Astrocyte of the spinal cord (primary cell): Measurements from ENCODE around the gene GRID2.

Source experiments
- DNase-seq: peaks from one replicate; pipeline ENCODE4 v3.0.0; 2011; ENCODE audit warnings: low read depth, low spot score
- H3K4me3 ChIP-seq: 2 replicates; pipeline ENCODE4 v1.5.1; 2011; ENCODE audit warnings: low read depth, mild to moderate bottlenecking, low read length, moderate library complexity
- CTCF ChIP-seq: IDR thresholded peaks from 2 replicates; pipeline ENCODE4 v1.5.1; 2012; ENCODE audit warnings: low read depth, mild to moderate bottlenecking, low read length, inconsistent platforms
- in situ Hi-C: cut with HindIII; loops from 2 replicates; pipeline ENCODE4 v1.10.0; 2017; ENCODE audit warnings: low sequenced_read_pairs

GRID2 gene

DNA sequence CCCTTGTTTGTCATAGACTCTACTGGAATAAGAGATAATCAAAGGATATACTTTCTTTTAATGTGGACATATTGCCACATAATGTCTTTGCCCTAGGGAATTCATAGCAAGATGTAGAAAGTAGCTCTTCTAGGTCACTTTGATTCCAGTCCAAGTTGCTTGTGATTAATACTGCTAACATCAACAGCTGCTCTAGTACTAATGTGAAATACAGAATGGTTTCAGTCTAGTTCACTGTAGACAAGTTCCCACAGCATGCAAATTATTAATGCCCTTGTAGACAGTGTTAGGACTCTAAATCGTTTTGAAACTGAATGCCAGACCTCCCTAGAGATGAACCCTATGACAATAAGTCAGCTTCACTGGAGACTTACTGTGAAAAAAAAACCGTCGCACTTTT, 1030.2 kb downstream of the GRID2 start:
- DNase-seq: no peak
- H3K4me3 ChIP-seq: no peak overlapping the region
- in situ Hi-C loops: no loop called here
- no peak for TF ChIP-seq CTCF

- no peak for DNase-seq
- H3K4me3 ChIP-seq: no peak overlapping the region
- in situ Hi-C loops: no loop called here
- no peak for TF ChIP-seq CTCF
Measured at GRCh38 chr4:93337196-93337595, 1033.4 kb downstream of the GRID2 start.

GRCh38 chr4:93342738-93343137, 1039.0 kb downstream of the GRID2 start:
- no peak for TF ChIP-seq CTCF

DNA sequence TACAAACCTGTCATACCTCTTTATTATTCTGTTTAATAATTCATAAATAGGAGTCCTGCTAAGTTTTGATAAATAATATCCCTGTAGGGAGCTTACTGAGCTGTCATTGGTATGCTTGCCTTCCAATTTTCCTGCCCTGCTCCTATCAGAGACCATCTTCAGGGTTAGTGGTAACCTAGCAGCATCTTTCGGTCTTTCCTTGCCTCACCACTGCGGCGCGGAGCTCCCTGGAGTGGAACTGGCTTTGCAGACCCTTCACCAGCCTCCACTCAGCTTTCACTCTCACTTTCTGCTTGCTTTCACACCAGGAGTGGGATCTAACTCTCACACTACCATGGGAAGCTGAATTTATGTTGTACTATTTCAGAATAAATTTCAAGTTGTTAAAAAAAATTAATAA, 1043.1 kb downstream of the GRID2 start:
- in situ Hi-C loops: no loop called here
- no peak overlapping the region for H3K4me3 ChIP-seq
- no peak for DNase-seq
- TF ChIP-seq CTCF: no peak

More at GRCh38 chr4:93342738-93343137, 1039.0 kb downstream of the GRID2 start:
- DNase-seq: no peak
- H3K4me3 ChIP-seq: no peak overlapping the region
- in situ Hi-C loops: no loop called here

DNA sequence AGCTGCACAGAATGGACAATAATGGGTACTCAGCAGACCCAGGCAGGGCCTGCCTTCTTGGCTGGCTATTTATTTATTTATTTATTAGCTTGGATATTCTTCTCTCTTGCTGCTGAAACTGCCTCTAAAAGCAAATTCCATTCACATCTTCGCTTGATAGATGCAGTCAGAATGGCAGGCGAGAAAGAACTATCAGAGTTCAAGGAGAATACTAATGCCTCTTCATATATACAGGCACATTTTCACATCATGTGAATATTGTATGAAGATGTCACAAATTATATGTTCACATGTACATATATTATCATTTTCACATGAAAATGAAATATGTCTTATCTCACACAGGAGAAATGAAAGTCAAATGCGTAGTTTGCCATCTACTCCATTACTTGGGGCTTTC, 1045.1 kb downstream of the GRID2 start:
- in situ Hi-C loops: no loop called here
- no peak overlapping the region for H3K4me3 ChIP-seq
- no peak for TF ChIP-seq CTCF
- no peak for DNase-seq

GRCh38 chr4:93351846-93352245, 1048.1 kb downstream of the GRID2 start:
- in situ Hi-C loops: no loop called here
- no peak overlapping the region for H3K4me3 ChIP-seq
- no peak for TF ChIP-seq CTCF
- DNase-seq: no peak

DNA sequence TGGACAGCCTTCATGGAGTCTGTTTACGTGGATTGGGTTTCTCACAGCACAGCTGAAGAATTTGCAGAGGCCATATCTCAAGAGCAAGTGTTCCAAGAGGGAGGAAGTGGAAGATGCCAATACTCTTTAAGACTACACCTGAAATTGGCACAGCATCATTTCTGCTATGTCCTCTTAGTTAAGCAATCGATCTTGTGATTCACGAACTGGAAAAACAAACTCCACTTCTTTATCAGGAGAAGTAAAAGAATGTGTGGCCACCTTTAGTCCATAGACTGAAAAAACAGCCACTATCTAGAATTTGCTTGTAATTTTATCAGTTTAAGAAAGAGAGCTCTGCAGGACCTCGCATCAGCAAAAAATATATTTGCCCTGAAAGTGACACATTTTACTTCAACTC, 1051.6 kb downstream of the GRID2 start:
- DNase-seq: no peak
- H3K4me3 ChIP-seq: no peak overlapping the region
- in situ Hi-C loops: no loop called here
- no peak for TF ChIP-seq CTCF
